HCT116 (cell line): ENCODE data around the gene UBAC2. TPM values are rescaled to one million over a fixed set of nuclear protein-coding genes. Genes with fewer than 3 reads are reported as not detected.

ENCODE experiments used
- ATAC-seq: fragments of 200-7000 bp; cut with Tn5 transposase; 2 replicates; pipeline ENCODE4 v1.9.1; 2020; ENCODE audit warnings: mild to moderate bottlenecking, moderate library complexity
- BruUV-seq: library from RNA; stranded (reverse); fragments of 400-500 nt; replicated peaks from 2 replicates; lab custom pipeline; 2021; lab: Mats Ljungman, UMichigan
- CTCF ChIA-PET: fragments of 300-600 bp; sonication (Branson Sonifier 250); formaldehyde crosslinking; loops from one replicate; lab custom pipeline; 2021; ENCODE audit warnings: antibody characterized with exemption; lab: Charles Lee
- POLR2A ChIA-PET: fragments of 300-600, 350-600 bp; sonication (Branson Sonifier 250); formaldehyde crosslinking; loops from one replicate; lab custom pipeline; 2021; ENCODE audit warnings: antibody characterized with exemption; lab: Charles Lee
- RAD21 ChIA-PET, 2 experiments: fragments of 300-600 bp; sonication (Branson Sonifier 250); formaldehyde crosslinking; loops; one replicate each; lab custom pipeline; 2023; ENCODE audit warnings: low total read pairs in 2 of 2; ENCODE audit not compliant: uncharacterized antibody in 2 of 2, unreplicated experiment in 2 of 2, low non-redundant PET in 1 of 2; lab: Charles Lee
- DNase-seq: peaks from one replicate; pipeline ENCODE4 v3.0.0-alpha.2; 2010; ENCODE audit warnings: low read depth, low spot score
- H2AFZ ChIP-seq: fragments of 200-600 bp; shearing (Covaris generic), sonication (generic); 2 replicates; pipeline ENCODE4 v1.6.1; 2017; ENCODE audit warnings: low read depth, mixed run types, mixed read lengths, antibody characterized with exemption, low read length; ENCODE audit not compliant: poor library complexity, severe bottlenecking
- H3K27ac ChIP-seq: 2 replicates; pipeline ENCODE4 v1.5.1; 2012; ENCODE audit warnings: low read depth, low read length
- H3K27me3 ChIP-seq: fragments of 200-600 bp; sonication (generic); 2 replicates; pipeline ENCODE4 v1.6.1; 2016; ENCODE audit warnings: mixed run types, low read length, mixed read lengths; ENCODE audit not compliant: insufficient read depth
- H3K36me3 ChIP-seq, 2 experiments: fragments of 200-500 bp in 1 of 2; fragments of 200-600 bp in 1 of 2; sonication (Bioruptor generic) in 1 of 2; sonication (generic) in 1 of 2; 2 replicates each; pipeline versions ENCODE4 v1.5.1 to v1.6.1; 2014 to 2016; ENCODE audit warnings: low read length in 2 of 2, inconsistent platforms in 1 of 2, mixed read lengths in 1 of 2, mixed run types in 1 of 2; ENCODE audit not compliant: insufficient read depth in 2 of 2, control insufficient read depth in 1 of 2
- H3K4me1 ChIP-seq, 2 experiments: fragments of 200-600 bp in 1 of 2; sonication (generic) in 1 of 2; 2 replicates each; pipeline versions ENCODE4 v1.5.1 to v1.6.1; 2012 to 2017; ENCODE audit warnings: low read length in 2 of 2, inconsistent platforms in 1 of 2, mild to moderate bottlenecking in 1 of 2, mixed read lengths in 1 of 2, mixed run types in 1 of 2, moderate library complexity in 1 of 2; ENCODE audit not compliant: insufficient read depth in 2 of 2, control insufficient read depth in 1 of 2
- H3K4me2 ChIP-seq: fragments of 200-600 bp; sonication (generic); 2 replicates; pipeline ENCODE4 v1.6.1; 2017; ENCODE audit warnings: mixed run types, low read length, mixed read lengths
- H3K4me3 ChIP-seq, 2 experiments: fragments of 200-600 bp in 1 of 2; sonication (generic) in 1 of 2; replicated peaks in 1 of 2; 2 replicates each; pipeline ENCODE4 v1.5.1; 2011 to 2016; ENCODE audit warnings: low read length in 2 of 2, control low read depth in 1 of 2, low read depth in 1 of 2, mild to moderate bottlenecking in 1 of 2, mixed read lengths in 1 of 2, mixed run types in 1 of 2
- H3K79me2 ChIP-seq: fragments of 200-600 bp; sonication (generic); 2 replicates; pipeline ENCODE4 v1.6.1; 2017; ENCODE audit warnings: mild to moderate bottlenecking, mixed run types, low read length, moderate library complexity, mixed read lengths; ENCODE audit not compliant: insufficient read depth
- H3K9ac ChIP-seq: fragments of 200-600 bp; sonication (generic); 2 replicates; pipeline ENCODE4 v1.6.1; 2016; ENCODE audit warnings: low read length, mixed read lengths
- H3K9me2 ChIP-seq: fragments of 200-600 bp; sonication (generic), shearing (Covaris generic); 2 replicates; pipeline ENCODE4 v1.6.1; 2017; ENCODE audit warnings: mixed run types, mild to moderate bottlenecking, moderate library complexity; ENCODE audit not compliant: insufficient read depth
- H3K9me3 ChIP-seq, 2 experiments: fragments of 200-500 bp in 1 of 2; fragments of 200-600 bp in 1 of 2; sonication (Bioruptor generic) in 1 of 2; sonication (generic) in 1 of 2; 2 replicates each; pipeline ENCODE4 v1.6.1; 2014 to 2017; ENCODE audit warnings: low read length in 2 of 2, mixed read lengths in 2 of 2, inconsistent platforms in 1 of 2, low read depth in 1 of 2, mild to moderate bottlenecking in 1 of 2, mixed run types in 1 of 2, moderate library complexity in 1 of 2; ENCODE audit not compliant: control insufficient read depth in 1 of 2, insufficient read depth in 1 of 2
- H4K20me1 ChIP-seq: fragments of 200-600 bp; sonication (generic), shearing (Covaris generic); 2 replicates; pipeline ENCODE4 v1.6.1; 2017; ENCODE audit warnings: mixed run types, mild to moderate bottlenecking, moderate library complexity; ENCODE audit not compliant: insufficient read depth
- FOSL1 ChIP-seq: IDR thresholded peaks from 2 replicates; pipeline ENCODE4 v1.6.1; 2012; ENCODE audit warnings: low read depth
- POLR2AphosphoS5 ChIP-seq: IDR thresholded peaks from 2 replicates; pipeline ENCODE4 v1.6.1; 2011; ENCODE audit warnings: mild to moderate bottlenecking, low read depth, low read length, moderate library complexity
- RAD21 ChIP-seq: IDR thresholded peaks from 2 replicates; pipeline ENCODE4 v1.6.1; 2012; ENCODE audit warnings: low read depth, mild to moderate bottlenecking
- ZFX ChIP-seq: fragments of 450-650 bp; IDR thresholded peaks from 2 replicates; pipeline ENCODE4 v1.6.1; 2017
- ZNF274 ChIP-seq: fragments of 200-500 bp; sonication (Bioruptor generic); IDR thresholded peaks from 2 replicates; pipeline ENCODE4 v1.6.1; 2014; ENCODE audit warnings: mild to moderate bottlenecking, low read depth, low read length, inconsistent platforms
- intact Hi-C: fragments of 100-400 bp; cut with micrococcal nuclease; formaldehyde crosslinking; loops from 2 replicates; pipeline ENCODE4 v1.10.0; 2022
- total RNA-seq: library from RNA; stranded (reverse); gene quantifications from one replicate; pipeline ENCODE4 v1.2.1, GENCODE V29; 2021; ENCODE audit not compliant: unreplicated experiment
- TF ChIP-seq, protein P1 (sequence below): IDR thresholded peaks from 2 replicates; pipeline ENCODE4 v1.6.1; 2011; ENCODE audit warnings: mild to moderate bottlenecking, low read length, moderate library complexity; ENCODE audit not compliant: insufficient replicate concordance; ENCODE audit errors: extremely low read depth
- TF ChIP-seq, protein P2 (sequence below): IDR thresholded peaks from 2 replicates; pipeline ENCODE4 v1.6.1; 2012

Gene UBAC2
- total RNA-seq, 1 experiment from 2014 or later = 67.4 TPM

DNA sequence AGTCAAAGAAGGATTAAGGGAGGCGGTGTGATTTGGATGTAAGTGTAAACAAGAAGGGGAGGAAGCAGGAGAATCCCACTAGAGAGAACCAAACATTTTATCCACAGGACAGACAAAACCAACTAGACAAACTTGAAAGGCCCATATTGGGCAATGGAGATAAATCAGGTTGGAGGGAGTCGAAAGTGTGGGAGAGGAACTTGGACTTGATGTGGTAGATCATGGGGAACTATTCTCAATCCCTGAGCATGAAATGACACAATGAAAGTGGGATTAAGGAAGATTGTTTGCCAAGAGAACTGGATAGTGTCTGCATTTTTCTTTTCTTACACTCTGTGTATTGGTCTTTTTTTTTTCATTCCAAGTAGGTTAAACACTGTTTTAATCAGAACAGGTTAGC lies 88.6 kb downstream of the UBAC2 start:
- H2AFZ ChIP-seq = no peak overlapping the region
- no TSS peak for BruUV-seq
- no peak overlapping the region for H3K9ac ChIP-seq
- no peaks in the 10 kb centered on the region for H3K4me1 ChIP-seq
- H3K79me2 ChIP-seq = peaks cover 15% of the 10 kb centered on the region; the same call in 1 of the 2 replicates
- no peaks in the 10 kb centered on the region for H3K27me3 ChIP-seq
- no peak overlapping the region for H3K27ac ChIP-seq
- H4K20me1 ChIP-seq = no peaks in the 10 kb centered on the region
- TF ChIP-seq ZFX = no peak
- TF ChIP-seq ZNF274 = no peak
- TF ChIP-seq FOSL1 = no peak
- TF ChIP-seq POLR2AphosphoS5 = no peak
- TF ChIP-seq, protein P1, sequence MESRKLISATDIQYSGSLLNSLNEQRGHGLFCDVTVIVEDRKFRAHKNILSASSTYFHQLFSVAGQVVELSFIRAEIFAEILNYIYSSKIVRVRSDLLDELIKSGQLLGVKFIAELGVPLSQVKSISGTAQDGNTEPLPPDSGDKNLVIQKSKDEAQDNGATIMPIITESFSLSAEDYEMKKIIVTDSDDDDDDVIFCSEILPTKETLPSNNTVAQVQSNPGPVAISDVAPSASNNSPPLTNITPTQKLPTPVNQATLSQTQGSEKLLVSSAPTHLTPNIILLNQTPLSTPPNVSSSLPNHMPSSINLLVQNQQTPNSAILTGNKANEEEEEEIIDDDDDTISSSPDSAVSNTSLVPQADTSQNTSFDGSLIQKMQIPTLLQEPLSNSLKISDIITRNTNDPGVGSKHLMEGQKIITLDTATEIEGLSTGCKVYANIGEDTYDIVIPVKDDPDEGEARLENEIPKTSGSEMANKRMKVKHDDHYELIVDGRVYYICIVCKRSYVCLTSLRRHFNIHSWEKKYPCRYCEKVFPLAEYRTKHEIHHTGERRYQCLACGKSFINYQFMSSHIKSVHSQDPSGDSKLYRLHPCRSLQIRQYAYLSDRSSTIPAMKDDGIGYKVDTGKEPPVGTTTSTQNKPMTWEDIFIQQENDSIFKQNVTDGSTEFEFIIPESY = no peak
- no peak for TF ChIP-seq RAD21
- TF ChIP-seq, protein P2, sequence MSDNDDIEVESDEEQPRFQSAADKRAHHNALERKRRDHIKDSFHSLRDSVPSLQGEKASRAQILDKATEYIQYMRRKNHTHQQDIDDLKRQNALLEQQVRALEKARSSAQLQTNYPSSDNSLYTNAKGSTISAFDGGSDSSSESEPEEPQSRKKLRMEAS = no peak
- TF ChIP-seq, all 23 proteins: peak for 0
- Histone ChIP-seq H3K36me3 (no peaks in the 10 kb centered on the region), H3K9me2 (no peaks in the 10 kb centered on the region), H3K4me3 (no peak overlapping the region), H3K9me3 (no peaks in the 10 kb centered on the region), H3K4me2 (no peak overlapping the region)
- intact Hi-C loops = no loop called here
- POLR2A ChIA-PET = no interaction called here
- RAD21 ChIA-PET = no interaction called here
- ATAC-seq = no peak
- DNase-seq = no peak
- CTCF ChIA-PET = interaction anchor here (2.1 kb wide), 1 partner anchor 19 kb away, joined by 9 read pairs; no protein-coding TSS in a partner anchor
